ENCODE measurements around the gene PIK3R4.

PIK3R4 gene

GRCh38 chr3:130640027-130640426 lies 106.6 kb downstream of the PIK3R4 start:
- DNase-seq (ENCODE audit: low spot score) = no peak

GRCh38 chr3:130636480-130637234 lies 110.0 kb downstream of the PIK3R4 start:
- no peak for DNase-seq (ENCODE audit: low spot score)

- no peak for DNase-seq (ENCODE audit: low spot score)
Observed at GRCh38 chr3:130635978-130636377, 110.7 kb downstream of the PIK3R4 start.

- DNase-seq (ENCODE audit: low spot score) = no peak
Observed at GRCh38 chr3:130635285-130635684, 111.3 kb downstream of the PIK3R4 start.

All from D341Med (cell line).